ENCODE results near the gene HOXB8.

Gene HOXB8

GRCh38 chr17:48567209-48567608 lies 47.9 kb downstream of the HOXB8 start:
- no peak for DNase-seq

- DNase-seq, result no peak
Observed at GRCh38 chr17:48566717-48567116, 48.4 kb downstream of the HOXB8 start.

- DNase-seq, result no peak
Observed at GRCh38 chr17:48565925-48566710, 49.0 kb downstream of the HOXB8 start.

GRCh38 chr17:48565022-48565554 lies 50.0 kb downstream of the HOXB8 start:
- no peak for DNase-seq

- no peak for DNase-seq
Observed at GRCh38 chr17:48564188-48565021, 50.7 kb downstream of the HOXB8 start.

- no peak for DNase-seq
Observed at GRCh38 chr17:48563867-48564187, 51.3 kb downstream of the HOXB8 start.

- no peak for DNase-seq
Observed at GRCh38 chr17:48563385-48563838, 51.7 kb downstream of the HOXB8 start.

GRCh38 chr17:48562934-48563333 lies 52.2 kb downstream of the HOXB8 start:
- no peak for DNase-seq
